Naive thymus-derived CD4-positive, alpha-beta T cell (primary cell): ENCODE results near the gene BSDC1. TPM values are rescaled to one million over a fixed set of nuclear protein-coding genes. Genes with fewer than 3 reads are reported as not detected.
A peak's percentile ranks its signal among the peaks of the same experiment; 100 is the strongest.

Source experiments
- ATAC-seq: fragments of 150-1000 bp; cut with Tn5 transposase; 2 replicates; pipeline ENCODE4 v1.10.0; 2021; ENCODE audit warnings: mild to moderate bottlenecking, moderate library complexity
- CTCF ChIA-PET: fragments of 350-600 bp; sonication (Branson Sonifier 250); formaldehyde crosslinking; loops from one replicate; lab custom pipeline; 2021; ENCODE audit warnings: antibody characterized with exemption; lab: Charles Lee
- POLR2A ChIA-PET: fragments of 350-600 bp; sonication (Branson Sonifier 250); formaldehyde crosslinking; loops from one replicate; lab custom pipeline; 2021; ENCODE audit warnings: antibody characterized with exemption, inconsistent platforms; lab: Charles Lee
- DNase-seq, 9 donors: peaks; one replicate each; pipeline versions ENCODE4 v3.0.0 to v3.0.0-alpha.2; 2020 to 2022; ENCODE audit warnings: mixed read lengths in 1 of 9
- H3K27ac ChIP-seq: one replicate; pipeline ENCODE4 v1.7.0; 2013; ENCODE audit warnings: mild to moderate bottlenecking, low read depth, low read length, moderate library complexity
- H3K27me3 ChIP-seq, 2 donors: one replicate each; pipeline ENCODE4 v1.7.0; 2013; ENCODE audit warnings: low read length in 2 of 2, mild to moderate bottlenecking in 2 of 2, moderate library complexity in 2 of 2; ENCODE audit not compliant: control insufficient read depth in 2 of 2, insufficient read depth in 2 of 2
- H3K36me3 ChIP-seq, 3 experiments: 1 replicate in 2 of 3; 2 replicates in 1 of 3; pipeline ENCODE4 v1.7.0; 2013; ENCODE audit warnings: low read length in 3 of 3, mild to moderate bottlenecking in 3 of 3, moderate library complexity in 1 of 3; ENCODE audit not compliant: insufficient read depth in 3 of 3, control insufficient read depth in 2 of 3
- H3K4me1 ChIP-seq, 2 donors: one replicate each; pipeline ENCODE4 v1.7.0; 2013; ENCODE audit warnings: low read length in 2 of 2, mild to moderate bottlenecking in 2 of 2, moderate library complexity in 1 of 2; ENCODE audit not compliant: control insufficient read depth in 2 of 2, insufficient read depth in 2 of 2
- H3K4me3 ChIP-seq: 2 replicates; pipeline ENCODE4 v1.7.0; 2013; ENCODE audit warnings: mild to moderate bottlenecking, low read length
- H3K9me3 ChIP-seq, 3 experiments: 1 replicate in 2 of 3; 2 replicates in 1 of 3; pipeline ENCODE4 v1.7.0; 2013; ENCODE audit warnings: low read length in 3 of 3; ENCODE audit not compliant: control insufficient read depth in 2 of 3
- H3K27ac Mint-ChIP-seq, 9 donors: one replicate each; pipeline ENCODE4 v1.8.0; 2020 to 2022; ENCODE audit warnings: mixed read lengths in 9 of 9, mild to moderate bottlenecking in 8 of 9, moderate library complexity in 5 of 9, inconsistent platforms in 2 of 9
- H3K27me3 Mint-ChIP-seq, 5 donors: one replicate each; pipeline ENCODE4 v1.8.0; 2021 to 2022; ENCODE audit warnings: mixed read lengths in 5 of 5, mild to moderate bottlenecking in 1 of 5
- H3K36me3 Mint-ChIP-seq, 5 donors: one replicate each; pipeline ENCODE4 v1.8.0; 2020 to 2022; ENCODE audit warnings: mixed read lengths in 5 of 5, mild to moderate bottlenecking in 3 of 5, inconsistent platforms in 1 of 5
- H3K4me1 Mint-ChIP-seq, 7 donors: one replicate each; pipeline ENCODE4 v1.8.0; 2020 to 2022; ENCODE audit warnings: mixed read lengths in 7 of 7, mild to moderate bottlenecking in 3 of 7, inconsistent platforms in 1 of 7
- H3K4me3 Mint-ChIP-seq, 10 donors: one replicate each; pipeline ENCODE4 v1.8.0; 2020 to 2022; ENCODE audit warnings: mild to moderate bottlenecking in 10 of 10, mixed read lengths in 10 of 10, moderate library complexity in 6 of 10, inconsistent platforms in 2 of 10
- H3K9me3 Mint-ChIP-seq, 11 donors: one replicate each; pipeline ENCODE4 v1.8.0; 2020 to 2022; ENCODE audit warnings: mixed read lengths in 11 of 11, mild to moderate bottlenecking in 4 of 11, inconsistent platforms in 1 of 11, moderate library complexity in 1 of 11
- intact Hi-C, 2 donors: fragments of 100-400 bp; cut with micrococcal nuclease; formaldehyde crosslinking; loops; one replicate each; pipeline ENCODE4 v1.15.1; 2023
- polyA plus RNA-seq, 2 donors: library from polyadenylated mRNA; unstranded; fragments of 300-500 nt; fragmentation: Illumina TruSeq; gene quantifications; one replicate each; pipeline ENCODE4 v1.2.3, GENCODE V29; 2021
- total RNA-seq, 6 experiments: library from RNA in 5 of 6; stranded (reverse) in 5 of 6; gene quantifications; 1 replicate in 5 of 6; 2 replicates in 1 of 6; pipeline ENCODE4 v1.2.3 and lab custom pipeline; 2021 to 2026

BSDC1 gene
- total and polyA plus RNA-seq, 7 experiments from 2014 or later: 37.6 to 186 (median 110) TPM

DNA sequence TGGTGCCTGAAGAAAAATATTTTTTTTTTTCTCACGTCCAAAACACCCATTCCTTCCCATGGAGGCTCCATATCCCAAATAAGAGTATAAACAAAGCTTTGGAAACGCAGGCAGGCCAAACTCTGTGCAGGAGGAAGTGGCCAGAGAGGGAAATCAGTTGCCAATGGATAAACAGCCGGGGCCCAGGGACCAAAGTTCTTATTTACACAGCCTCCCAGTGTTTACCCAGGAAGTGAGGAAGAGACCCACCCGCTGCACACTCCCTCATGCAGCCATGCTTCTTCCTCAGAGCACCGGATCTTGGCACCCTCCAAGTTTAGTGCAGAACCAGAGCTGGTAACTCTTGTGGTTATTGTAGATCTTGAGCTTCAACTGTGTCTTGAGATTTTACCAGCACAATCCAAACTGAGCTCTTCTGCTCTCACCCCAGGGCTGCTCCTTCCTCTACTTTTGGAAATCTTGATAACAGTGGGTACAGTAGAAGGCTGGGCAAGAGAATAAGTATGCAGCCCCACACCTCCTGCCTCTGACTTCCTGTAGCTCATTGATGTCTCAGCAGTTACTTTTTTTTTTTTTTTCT lies 72.4 kb downstream of the BSDC1 start:
- H3K27ac ChIP-seq: peak overlapping the region; percentile 58
- peaks cover 27 to 69% (median 47%) of the 10 kb centered on the region in 7 donors for H3K4me1 Mint-ChIP-seq
- no peaks in the 10 kb centered on the region for H3K9me3 Mint-ChIP-seq
- ATAC-seq (peak; percentile 90), DNase-seq (peak in 7 of 9 donors; percentile 37 to 73 (median 57))
- H3K27me3 ChIP-seq: no peaks in the 10 kb centered on the region
- CTCF ChIA-PET: interaction anchor here (0.6 to 2.3 kb wide), 14 partner anchors 11 to 106 kb away, joined by 3 to 12 read pairs (median 4); partner anchors contain the start of genes HDAC1 and LCK
- H3K27me3 Mint-ChIP-seq: no peaks in the 10 kb centered on the region
- peak overlapping the region; percentile 33 for H3K4me3 ChIP-seq
- intact Hi-C loops: loop anchor here in 1 of 2 donors (1.0 to 2.0 kb wide), 4 partner anchors 13 to 71 kb away; partner anchors contain the start of genes HDAC1 and LCK
- peak overlapping the region; percentile 62 to 96 (median 94) for H3K27ac Mint-ChIP-seq
- H3K4me1 ChIP-seq: peaks cover 33 to 46% of the 10 kb centered on the region in 2 donors
- peaks cover 2 to 20% (median 13%) of the 10 kb centered on the region in 5 donors for H3K36me3 Mint-ChIP-seq
- H3K9me3 ChIP-seq: no peaks in the 10 kb centered on the region
- POLR2A ChIA-PET: interaction anchor here (0.5 to 6.0 kb wide), 34 partner anchors 10 to 308 kb away, joined by 3 to 78 read pairs (median 5); partner anchors contain the start of genes BSDC1, FAM167B, HDAC1 and KHDRBS1
- H3K4me3 Mint-ChIP-seq: peak overlapping the region; percentile 58 to 85 (median 74)
- peaks cover 1 to 35% (median 8%) of the 10 kb centered on the region in 3 experiments for H3K36me3 ChIP-seq

DNA sequence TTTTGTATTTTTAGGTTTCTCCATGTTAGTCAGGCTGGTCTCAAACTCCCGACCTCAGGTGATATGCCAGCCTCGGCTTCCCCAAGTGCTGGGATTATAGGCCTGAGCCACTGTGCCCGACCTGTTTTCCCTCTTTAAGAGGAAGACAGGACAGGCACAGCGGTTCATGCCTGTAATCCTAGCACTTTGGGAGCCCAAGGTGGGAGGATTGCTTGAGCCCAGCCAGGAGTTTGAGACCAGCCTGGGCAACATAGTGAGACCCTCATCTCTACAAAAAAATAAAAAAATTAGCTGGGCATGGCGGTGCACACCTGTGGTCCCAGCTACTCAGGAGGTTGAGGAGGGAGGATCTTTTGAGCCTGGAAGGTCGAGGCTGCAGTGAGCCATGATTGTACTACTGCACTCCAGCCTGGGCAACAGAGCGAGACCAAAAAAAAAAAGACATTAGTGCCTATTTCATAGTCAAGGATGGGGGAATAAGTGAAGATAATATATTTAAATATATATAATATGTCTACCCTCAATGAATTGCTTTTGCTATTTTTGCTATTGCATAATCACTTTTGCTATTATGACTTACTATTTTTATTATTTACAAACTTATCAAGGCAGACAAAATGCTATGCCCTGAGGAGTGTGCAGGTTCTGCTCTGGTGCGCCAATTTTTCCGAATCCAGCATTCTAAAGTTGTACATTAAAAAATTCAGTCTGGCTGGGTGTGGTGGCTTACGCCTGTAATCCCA lies 75.9 kb downstream of the BSDC1 start:
- Histone ChIP-seq H3K4me1 (peaks cover 33% of the 10 kb centered on the region in 2 donors), H3K27ac (peak overlapping the region; percentile 40), H3K4me3 (no peak overlapping the region), H3K9me3 (no peaks in the 10 kb centered on the region), H3K36me3 (peaks cover 0 to 20% (median 5%) of the 10 kb centered on the region in 3 experiments), H3K27me3 (no peaks in the 10 kb centered on the region)
- peaks cover 29 to 63% (median 46%) of the 10 kb centered on the region in 7 donors for H3K4me1 Mint-ChIP-seq
- no peak for DNase-seq
- H3K27ac Mint-ChIP-seq: peak overlapping the region in 8 of 9 donors; percentile 33 to 88 (median 74)
- H3K4me3 Mint-ChIP-seq: no peak overlapping the region
- no peaks in the 10 kb centered on the region for H3K27me3 Mint-ChIP-seq
- H3K9me3 Mint-ChIP-seq: no peaks in the 10 kb centered on the region
- CTCF ChIA-PET: interaction anchor here (1.2 kb wide), 1 partner anchor 102 kb away, joined by 5 read pairs; no protein-coding TSS in a partner anchor
- H3K36me3 Mint-ChIP-seq: peaks cover 8 to 19% (median 10%) of the 10 kb centered on the region in 5 donors
- intact Hi-C loops: no loop called here
- ATAC-seq: no peak
- POLR2A ChIA-PET: interaction anchor here (1.1 to 1.7 kb wide), 3 partner anchors 17 to 27 kb away, joined by 3 to 4 read pairs (median 3); partner anchors contain the start of gene MARCKSL1

DNA sequence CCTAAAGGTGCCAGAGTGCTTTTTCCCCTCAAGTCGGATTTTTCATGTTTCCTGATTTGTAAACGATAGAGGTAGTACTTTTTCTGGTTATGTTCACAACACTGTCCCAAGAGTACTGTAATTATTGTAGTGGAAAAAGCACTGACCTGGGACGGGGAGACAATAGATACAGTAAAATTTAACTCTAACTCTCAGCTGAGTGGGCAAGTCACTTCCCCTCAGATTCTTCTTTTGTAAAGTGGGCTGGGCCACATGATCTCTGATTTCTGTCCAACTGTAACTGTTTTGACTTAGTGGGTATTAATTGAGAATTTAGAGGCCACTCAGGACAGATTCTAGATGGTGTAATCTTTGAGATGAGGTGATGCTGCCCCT lies 77.4 kb downstream of the BSDC1 start:
- intact Hi-C loops: no loop called here
- ChIA-PET POLR2A (interaction anchor here (0.7 to 1.7 kb wide), 4 partner anchors 16 to 89 kb away, joined by 3 to 4 read pairs (median 3); no protein-coding TSS in a partner anchor), CTCF (interaction anchor here (1.2 kb wide), 1 partner anchor 101 kb away, joined by 5 read pairs; no protein-coding TSS in a partner anchor)
- Mint-ChIP-seq H3K4me3 (no peak overlapping the region), H3K36me3 (peaks cover 8 to 19% (median 10%) of the 10 kb centered on the region in 5 donors), H3K9me3 (no peaks in the 10 kb centered on the region), H3K27me3 (no peaks in the 10 kb centered on the region), H3K27ac (peak overlapping the region in 8 of 9 donors; percentile 30 to 81 (median 58)), H3K4me1 (peaks cover 18 to 55% (median 39%) of the 10 kb centered on the region in 7 donors)
- H3K4me3 ChIP-seq: no peak overlapping the region
- DNase-seq (no peak), ATAC-seq (no peak)
- no peak overlapping the region for H3K27ac ChIP-seq
- peaks cover 0 to 20% (median 5%) of the 10 kb centered on the region in 3 experiments for H3K36me3 ChIP-seq
- H3K27me3 ChIP-seq: no peaks in the 10 kb centered on the region
- peaks cover 20 to 24% of the 10 kb centered on the region in 2 donors for H3K4me1 ChIP-seq
- H3K9me3 ChIP-seq: no peaks in the 10 kb centered on the region

Other genes with a start within 250 kb of the BSDC1 start
- 10 to 100 TPM; 16.7 to 83.3 (median 36.3) TPM for gene TXLNA, start 214.8 kb downstream of the BSDC1 start, total RNA-seq
- gene TXLNA, start 214.8 kb downstream of the BSDC1 start, polyA plus RNA-seq: 10 to 100 TPM; 20.4 to 31.4 TPM
- gene CCDC28B, start 193.8 kb downstream of the BSDC1 start, total RNA-seq: 10 to 100 TPM in 1 of 5 experiments, 1 to 10 TPM in 4; 6.2 to 39.0 (median 8.7) TPM
- gene CCDC28B, start 193.8 kb downstream of the BSDC1 start, polyA plus RNA-seq: 10 to 100 TPM; 11.7 to 16.1 TPM
- 1 to 10 TPM; 2.3 to 4.6 (median 2.5) TPM for gene IQCC, start 188.8 kb downstream of the BSDC1 start, total RNA-seq
- gene IQCC, start 188.8 kb downstream of the BSDC1 start, polyA plus RNA-seq: 1 to 10 TPM; 1.8 to 3.0 TPM
- not detected for gene DCDC2B, start 185.4 kb downstream of the BSDC1 start, total RNA-seq
- gene DCDC2B, start 185.4 kb downstream of the BSDC1 start, polyA plus RNA-seq: under 1 TPM in 1 of 2 donors, not detected in 1; 0.25 TPM
- 10 to 100 TPM; 15.9 to 29.6 (median 21.4) TPM for gene TMEM234, start 172.1 kb downstream of the BSDC1 start, total RNA-seq
- 1 to 10 TPM; 5.9 to 6.1 TPM for gene TMEM234, start 172.1 kb downstream of the BSDC1 start, polyA plus RNA-seq
- gene EIF3I, start 172.0 kb downstream of the BSDC1 start, total RNA-seq: 100 to 1,000 TPM in 3 of 5 experiments, 10 to 100 TPM in 2; 82.6 to 182 (median 104) TPM
- 100 to 1,000 TPM; 185 to 189 TPM for gene EIF3I, start 172.0 kb downstream of the BSDC1 start, polyA plus RNA-seq
- 1 to 10 TPM in 3 of 5 experiments, under 1 TPM in 2; 0.48 to 2.0 (median 1.4) TPM for gene FAM167B, start 147.2 kb downstream of the BSDC1 start, total RNA-seq
- not detected for gene FAM167B, start 147.2 kb downstream of the BSDC1 start, polyA plus RNA-seq
- gene LCK, start 143.2 kb downstream of the BSDC1 start, total RNA-seq: 100 to 1,000 TPM; 245 to 509 (median 469) TPM
- gene LCK, start 143.2 kb downstream of the BSDC1 start, polyA plus RNA-seq: 1,000 to 10,000 TPM in 1 of 2 donors, 100 to 1,000 TPM in 1; 897 to 1,109 TPM
- 100 to 1,000 TPM in 4 of 5 experiments, 10 to 100 TPM in 1; 81.8 to 205 (median 174) TPM for gene HDAC1, start 102.4 kb downstream of the BSDC1 start, total RNA-seq
- 100 to 1,000 TPM; 170 to 209 TPM for gene HDAC1, start 102.4 kb downstream of the BSDC1 start, polyA plus RNA-seq
- gene MARCKSL1, start 58.2 kb downstream of the BSDC1 start, total RNA-seq: 10 to 100 TPM; 22.2 to 70.2 (median 41.7) TPM
- 100 to 1,000 TPM; 175 to 222 TPM for gene MARCKSL1, start 58.2 kb downstream of the BSDC1 start, polyA plus RNA-seq
- 10 to 100 TPM; 11.9 to 37.6 (median 27.7) TPM for gene FAM229A, start 32.0 kb downstream of the BSDC1 start, total RNA-seq
- gene FAM229A, start 32.0 kb downstream of the BSDC1 start, polyA plus RNA-seq: 1 to 10 TPM in 1 of 2 donors, under 1 TPM in 1; 0.32 to 2.5 TPM
- gene TSSK3, start 31.9 kb downstream of the BSDC1 start, total RNA-seq: 1 to 10 TPM in 4 of 5 experiments, under 1 TPM in 1; 0.77 to 7.2 (median 2.7) TPM
- 1 to 10 TPM in 1 of 2 donors, under 1 TPM in 1; 0.50 to 3.2 TPM for gene TSSK3, start 31.9 kb downstream of the BSDC1 start, polyA plus RNA-seq
- under 1 TPM in 1 of 5 experiments, not detected in 4; 0.02 TPM for gene ZBTB8B, start 70.6 kb upstream of the BSDC1 start, total RNA-seq
- gene ZBTB8B, start 70.6 kb upstream of the BSDC1 start, polyA plus RNA-seq: not detected
- gene ZBTB8A, start 145.0 kb upstream of the BSDC1 start, total RNA-seq: under 1 TPM in 1 of 5 experiments, not detected in 4; 0.07 TPM
- gene ZBTB8A, start 145.0 kb upstream of the BSDC1 start, polyA plus RNA-seq: not detected